ENCODE results near the gene PRUNE2.

DNA sequence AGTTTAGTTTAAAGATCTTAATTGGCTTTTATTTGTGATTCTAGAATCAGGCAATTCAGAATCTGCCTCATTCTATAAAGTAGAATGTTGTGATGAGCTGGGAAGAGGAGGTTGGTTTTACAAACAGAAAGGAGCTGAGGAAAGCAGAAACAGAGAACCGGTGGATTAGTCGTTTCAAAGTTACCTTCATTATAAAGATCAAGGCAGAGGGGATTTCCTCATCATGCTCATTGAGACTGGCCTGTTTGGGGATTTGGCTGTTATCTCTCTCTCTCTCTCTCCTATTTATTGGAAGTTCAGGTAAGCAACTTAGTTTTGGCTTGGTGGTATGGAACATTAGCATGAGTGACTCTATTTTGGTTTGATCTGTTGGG lies 313.0 kb downstream of the PRUNE2 start:
- no peak for TF ChIP-seq PKNOX1 (IDR thresholded peaks at IDR 0.05)
- TF ChIP-seq FOXA1 (IDR thresholded peaks at IDR 0.05), result no peak
- TF ChIP-seq BHLHE40 (IDR thresholded peaks at IDR 0.05; ENCODE audit: borderline replicate concordance), result no peak
- TF ChIP-seq ELF4 (IDR thresholded peaks at IDR 0.05), result no peak
- TF ChIP-seq SP1 (IDR thresholded peaks at IDR 0.05), result no peak
- TF ChIP-seq HDGF (IDR thresholded peaks at IDR 0.05; ENCODE audit: borderline replicate concordance), result no peak
- no peak for TF ChIP-seq SUZ12 (IDR thresholded peaks at IDR 0.05)
- TF ChIP-seq FOXM1 (IDR thresholded peaks at IDR 0.05; ENCODE audit: borderline replicate concordance), result no peak
- TF ChIP-seq TARDBP (IDR thresholded peaks at IDR 0.05), result no peak
- no peak for TF ChIP-seq L3MBTL2 (conservative IDR thresholded peaks at IDR 0.05)

Data from HEK293T (cell line).